ENCODE measurements around the gene CFLAR.

Gene CFLAR

DNA sequence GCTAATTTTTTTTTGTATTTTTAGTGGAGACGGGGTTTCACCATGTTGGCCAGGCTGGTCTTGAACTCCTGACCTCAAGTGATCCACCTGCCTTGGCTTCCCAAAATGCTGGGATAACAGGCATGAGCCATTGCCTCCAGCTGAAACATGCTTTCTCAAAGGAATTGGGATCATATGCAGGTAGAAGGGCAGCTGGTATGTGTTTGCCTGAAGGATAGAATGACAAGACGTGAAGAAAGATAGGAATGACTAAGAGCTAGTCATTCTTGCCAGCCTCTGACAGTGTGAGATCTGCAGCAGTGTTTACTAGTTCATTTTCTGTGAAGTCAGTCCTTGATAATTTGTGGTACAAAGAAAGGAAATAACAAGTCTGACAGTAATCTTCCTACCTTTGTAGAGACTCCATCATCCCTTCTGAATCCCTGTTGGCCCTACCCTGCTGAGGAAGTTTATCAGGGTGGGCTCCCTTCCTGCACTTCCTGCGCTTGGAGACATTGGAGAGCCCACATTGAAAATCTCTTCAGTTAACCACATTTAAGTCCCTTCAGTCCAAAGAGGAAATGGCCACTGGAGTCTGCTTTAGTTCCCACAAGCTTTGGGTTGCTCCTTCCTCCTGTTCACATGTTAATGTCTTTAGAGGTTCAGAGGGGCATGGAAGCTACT lies 14.7 kb downstream of the CFLAR start:
- POLR2A ChIA-PET, result interaction anchor here (0.9 to 1.7 kb wide), 3 partner anchors 19 to 217 kb away, joined by 3 to 8 read pairs (median 3); no protein-coding TSS in a partner anchor
- CTCF ChIA-PET, result interaction anchor here (1.2 to 1.7 kb wide), 2 partner anchors 27 to 229 kb away, joined by 3 to 6 read pairs; no protein-coding TSS in a partner anchor
- TF ChIP-seq, protein P1, sequence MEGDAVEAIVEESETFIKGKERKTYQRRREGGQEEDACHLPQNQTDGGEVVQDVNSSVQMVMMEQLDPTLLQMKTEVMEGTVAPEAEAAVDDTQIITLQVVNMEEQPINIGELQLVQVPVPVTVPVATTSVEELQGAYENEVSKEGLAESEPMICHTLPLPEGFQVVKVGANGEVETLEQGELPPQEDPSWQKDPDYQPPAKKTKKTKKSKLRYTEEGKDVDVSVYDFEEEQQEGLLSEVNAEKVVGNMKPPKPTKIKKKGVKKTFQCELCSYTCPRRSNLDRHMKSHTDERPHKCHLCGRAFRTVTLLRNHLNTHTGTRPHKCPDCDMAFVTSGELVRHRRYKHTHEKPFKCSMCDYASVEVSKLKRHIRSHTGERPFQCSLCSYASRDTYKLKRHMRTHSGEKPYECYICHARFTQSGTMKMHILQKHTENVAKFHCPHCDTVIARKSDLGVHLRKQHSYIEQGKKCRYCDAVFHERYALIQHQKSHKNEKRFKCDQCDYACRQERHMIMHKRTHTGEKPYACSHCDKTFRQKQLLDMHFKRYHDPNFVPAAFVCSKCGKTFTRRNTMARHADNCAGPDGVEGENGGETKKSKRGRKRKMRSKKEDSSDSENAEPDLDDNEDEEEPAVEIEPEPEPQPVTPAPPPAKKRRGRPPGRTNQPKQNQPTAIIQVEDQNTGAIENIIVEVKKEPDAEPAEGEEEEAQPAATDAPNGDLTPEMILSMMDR (IDR thresholded peaks at IDR 0.05; ENCODE audit: insufficient read depth, low read length, missing control alignments), result no peak
- no peak for DNase-seq (ENCODE audit: low read depth, low spot score)
- no peak overlapping the region for H3K4me3 ChIP-seq (ENCODE audit: low read depth, low read length)

GRCh38 chr2:201132518-201132917 lies 16.6 kb downstream of the CFLAR start:
- no peak overlapping the region for H3K4me3 ChIP-seq (ENCODE audit: low read depth, low read length)
- no peak for DNase-seq (ENCODE audit: low read depth, low spot score)
- POLR2A ChIA-PET, result no interaction called here
- TF ChIP-seq, protein P1 (IDR thresholded peaks at IDR 0.05; ENCODE audit: insufficient read depth, low read length, missing control alignments), result no peak
- CTCF ChIA-PET, result interaction anchor here (1.1 to 1.7 kb wide), 3 partner anchors 8 to 25 kb away, joined by 3 to 6 read pairs (median 4); no protein-coding TSS in a partner anchor

DNA sequence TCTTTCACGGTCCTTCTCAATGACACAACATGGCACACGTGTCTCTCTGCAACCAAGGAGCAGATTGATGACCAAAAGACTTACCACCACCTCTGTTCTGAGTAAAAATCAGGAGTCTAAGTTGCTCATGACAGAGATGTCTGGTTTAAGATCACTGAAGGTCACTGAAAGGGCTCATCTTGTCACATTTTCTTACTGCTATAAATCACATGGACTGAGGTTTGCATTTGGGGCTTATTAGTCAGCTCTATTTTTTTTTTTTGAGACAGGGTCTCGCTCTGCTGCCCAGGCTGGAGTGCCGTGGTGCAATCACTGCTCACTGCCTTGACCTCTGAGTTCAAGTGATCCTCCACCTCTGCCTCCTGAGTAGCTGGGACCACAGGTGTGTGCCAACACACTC lies 19.4 kb downstream of the CFLAR start:
- CTCF ChIA-PET, result interaction anchor here (1.0 to 1.4 kb wide), 2 partner anchors 12 to 24 kb away, joined by 3 read pairs; no protein-coding TSS in a partner anchor
- DNase-seq (ENCODE audit: low read depth, low spot score), result no peak
- TF ChIP-seq, protein P1 (IDR thresholded peaks at IDR 0.05; ENCODE audit: insufficient read depth, low read length, missing control alignments), result no peak
- POLR2A ChIA-PET, result interaction anchor here (0.8 kb wide), 1 partner anchor 13 kb away, joined by 4 read pairs; no protein-coding TSS in a partner anchor
- H3K4me3 ChIP-seq (ENCODE audit: low read depth, low read length), result no peak overlapping the region

DNA sequence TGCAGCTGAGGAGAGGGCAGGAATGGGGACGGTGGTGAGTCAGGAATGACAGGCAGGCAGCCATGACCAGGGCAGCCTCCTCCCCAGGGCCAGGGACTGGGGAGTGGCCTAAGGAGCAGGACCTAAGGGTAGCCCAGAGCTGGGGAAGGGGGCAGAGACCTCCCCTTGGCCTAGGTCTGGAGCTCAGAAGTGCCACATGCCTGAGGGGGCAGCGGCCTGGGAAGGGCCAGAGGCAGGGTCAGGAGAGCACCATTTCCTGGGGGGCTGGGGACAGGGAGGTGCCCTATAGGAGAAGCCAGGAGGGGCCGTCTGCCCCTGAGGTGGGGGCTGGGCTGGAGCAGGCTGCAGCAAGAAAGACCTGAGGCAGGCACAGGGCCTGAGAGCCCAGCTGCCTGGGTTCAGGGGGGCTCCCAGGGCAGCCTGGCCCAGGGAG lies 20.9 kb downstream of the CFLAR start:
- H3K4me3 ChIP-seq (ENCODE audit: low read depth, low read length), result no peak overlapping the region
- DNase-seq (ENCODE audit: low read depth, low spot score), result no peak
- ChIA-PET POLR2A (interaction anchor here (0.8 to 1.4 kb wide), 2 partner anchors 8 to 19 kb away, joined by 3 to 6 read pairs; no protein-coding TSS in a partner anchor), CTCF (interaction anchor here (0.6 to 1.4 kb wide), 4 partner anchors 11 to 273 kb away, joined by 3 to 4 read pairs (median 3); partner anchors contain the start of gene CLK1)
- TF ChIP-seq, protein P1 (IDR thresholded peaks at IDR 0.05; ENCODE audit: insufficient read depth, low read length, missing control alignments), result no peak

- TF ChIP-seq, protein P1 (IDR thresholded peaks at IDR 0.05; ENCODE audit: insufficient read depth, low read length, missing control alignments), result no peak
- POLR2A ChIA-PET, result interaction anchor here (1.4 kb wide), 1 partner anchor 20 kb away, joined by 6 read pairs; no protein-coding TSS in a partner anchor
- no peak overlapping the region for H3K4me3 ChIP-seq (ENCODE audit: low read depth, low read length)
- CTCF ChIA-PET, result no interaction called here
- DNase-seq (ENCODE audit: low read depth, low spot score), result no peak
Measured at GRCh38 chr2:201137505-201138400, 21.8 kb downstream of the CFLAR start.
